NT2/D1 (cell line): ENCODE results near the gene MYLK.

Experiments
- YY1 ChIP-seq: IDR thresholded peaks from 2 replicates; pipeline ENCODE4 v1.6.1; 2011; ENCODE audit not compliant: insufficient read length, insufficient read depth
- ZNF274 ChIP-seq: IDR thresholded peaks from 2 replicates; pipeline ENCODE4 v1.6.1; 2011; ENCODE audit warnings: mild to moderate bottlenecking, low read depth, low read length

DNA sequence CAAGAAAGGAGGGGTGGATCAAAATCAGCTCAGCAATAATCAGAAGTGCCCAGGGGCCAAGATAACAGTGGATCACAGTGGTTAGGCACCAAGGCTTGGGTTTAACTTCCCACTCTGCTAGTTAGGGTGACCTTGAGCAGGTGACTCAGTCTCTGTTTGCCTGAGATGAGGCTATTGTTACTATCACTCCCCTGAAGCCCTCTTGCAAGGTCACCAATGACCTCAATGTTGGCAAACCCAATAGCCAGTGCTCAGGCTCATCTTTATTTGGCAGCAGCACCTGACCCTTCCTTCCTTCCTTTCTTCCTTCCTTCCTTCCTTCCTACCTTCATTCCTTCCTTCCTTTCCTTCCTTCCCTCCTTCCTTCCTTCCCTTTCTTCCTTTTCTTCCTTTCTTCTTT lies 196.8 kb downstream of the MYLK start:
- TF ChIP-seq YY1 (no peak), ZNF274 (no peak)
